ENCODE results near the gene OPN3.

Gene OPN3

DNA sequence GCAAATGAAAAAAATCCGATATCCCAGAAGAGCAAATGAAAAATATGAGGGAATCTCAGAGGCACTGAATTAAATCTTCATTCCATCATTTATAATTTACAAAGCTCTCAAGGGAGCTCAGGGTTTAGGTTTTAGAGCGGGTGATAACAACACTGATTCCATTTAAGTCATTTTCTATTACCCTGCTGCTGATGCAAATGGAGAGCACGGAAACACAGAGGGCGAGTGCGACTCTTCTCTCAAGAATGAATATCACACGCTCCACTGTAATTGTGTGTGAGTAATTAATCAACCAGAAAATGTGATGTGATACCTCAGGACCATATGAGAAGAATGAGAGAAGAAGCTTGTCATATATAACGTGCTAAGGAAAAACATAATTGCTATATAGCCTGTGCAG lies 22.7 kb downstream of the OPN3 start:
- Histone ChIP-seq H3K9me3 (ENCODE audit: control insufficient read depth in 2 of 2, low read length in 2 of 2) (no peaks in the 10 kb centered on the region), H3K36me3 (ENCODE audit: control insufficient read depth in 2 of 2, insufficient read depth in 2 of 2, low read length in 2 of 2) (no peaks in the 10 kb centered on the region), H3K4me1 (ENCODE audit: control insufficient read depth, insufficient read depth, low read length) (no peaks in the 10 kb centered on the region), H3K4me3 (ENCODE audit: low read length in 2 of 2) (no peak overlapping the region), H3K27ac (ENCODE audit: low read length) (no peak overlapping the region), H3K9ac (ENCODE audit: low read length in 2 of 2) (no peak overlapping the region), H3K27me3 (ENCODE audit: control insufficient read depth in 1 of 2, insufficient read depth in 2 of 2, low read length in 2 of 2) (peaks cover 0 to 3% of the 10 kb centered on the region in 2 donors)

GRCh38 chr1:241615043-241615974 lies 24.9 kb downstream of the OPN3 start:
- no peak overlapping the region for H3K27ac ChIP-seq (ENCODE audit: low read length)
- no peak overlapping the region for H3K4me3 ChIP-seq (ENCODE audit: low read length in 2 of 2)
- no peak overlapping the region for H3K9ac ChIP-seq (ENCODE audit: low read length in 2 of 2)
- no peaks in the 10 kb centered on the region for H3K36me3 ChIP-seq (ENCODE audit: control insufficient read depth in 2 of 2, insufficient read depth in 2 of 2, low read length in 2 of 2)
- no peaks in the 10 kb centered on the region for H3K9me3 ChIP-seq (ENCODE audit: control insufficient read depth in 2 of 2, low read length in 2 of 2)
- no peaks in the 10 kb centered on the region for H3K4me1 ChIP-seq (ENCODE audit: control insufficient read depth, insufficient read depth, low read length)
- peaks cover 0 to 3% of the 10 kb centered on the region in 2 donors for H3K27me3 ChIP-seq (ENCODE audit: control insufficient read depth in 1 of 2, insufficient read depth in 2 of 2, low read length in 2 of 2)

DNA sequence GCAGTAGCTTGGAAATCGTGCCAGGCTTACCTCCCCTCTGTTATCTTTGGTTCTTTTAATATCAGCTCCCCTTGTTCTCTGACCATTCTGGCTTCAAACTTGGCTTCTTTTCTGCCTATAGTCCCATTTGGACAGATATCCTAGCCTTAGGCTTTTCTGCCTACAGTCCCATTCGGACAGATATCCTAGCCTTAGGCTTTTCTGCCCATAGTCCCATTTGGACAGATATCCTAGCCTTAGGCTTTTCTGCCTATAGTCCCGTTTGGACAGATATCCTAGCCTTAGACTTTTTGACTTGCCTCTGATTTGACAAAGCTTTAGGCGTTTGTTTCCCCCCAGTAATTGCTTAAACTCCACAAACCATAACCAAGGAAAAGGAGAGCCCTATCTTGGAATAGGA lies 25.6 kb downstream of the OPN3 start:
- Histone ChIP-seq H3K9ac (ENCODE audit: low read length in 2 of 2) (no peak overlapping the region), H3K27ac (ENCODE audit: low read length) (no peak overlapping the region), H3K27me3 (ENCODE audit: control insufficient read depth in 1 of 2, insufficient read depth in 2 of 2, low read length in 2 of 2) (peaks cover 0 to 3% of the 10 kb centered on the region in 2 donors), H3K4me1 (ENCODE audit: control insufficient read depth, insufficient read depth, low read length) (no peaks in the 10 kb centered on the region), H3K36me3 (ENCODE audit: control insufficient read depth in 2 of 2, insufficient read depth in 2 of 2, low read length in 2 of 2) (no peaks in the 10 kb centered on the region), H3K4me3 (ENCODE audit: low read length in 2 of 2) (no peak overlapping the region), H3K9me3 (ENCODE audit: control insufficient read depth in 2 of 2, low read length in 2 of 2) (no peaks in the 10 kb centered on the region)

GRCh38 chr1:241614144-241614543 lies 26.0 kb downstream of the OPN3 start:
- Histone ChIP-seq H3K4me1 (ENCODE audit: control insufficient read depth, insufficient read depth, low read length) (no peaks in the 10 kb centered on the region), H3K9me3 (ENCODE audit: control insufficient read depth in 2 of 2, low read length in 2 of 2) (no peaks in the 10 kb centered on the region), H3K27ac (ENCODE audit: low read length) (no peak overlapping the region), H3K9ac (ENCODE audit: low read length in 2 of 2) (no peak overlapping the region), H3K4me3 (ENCODE audit: low read length in 2 of 2) (no peak overlapping the region), H3K36me3 (ENCODE audit: control insufficient read depth in 2 of 2, insufficient read depth in 2 of 2, low read length in 2 of 2) (no peaks in the 10 kb centered on the region), H3K27me3 (ENCODE audit: control insufficient read depth in 1 of 2, insufficient read depth in 2 of 2, low read length in 2 of 2) (peaks cover 0 to 3% of the 10 kb centered on the region in 2 donors)

DNA sequence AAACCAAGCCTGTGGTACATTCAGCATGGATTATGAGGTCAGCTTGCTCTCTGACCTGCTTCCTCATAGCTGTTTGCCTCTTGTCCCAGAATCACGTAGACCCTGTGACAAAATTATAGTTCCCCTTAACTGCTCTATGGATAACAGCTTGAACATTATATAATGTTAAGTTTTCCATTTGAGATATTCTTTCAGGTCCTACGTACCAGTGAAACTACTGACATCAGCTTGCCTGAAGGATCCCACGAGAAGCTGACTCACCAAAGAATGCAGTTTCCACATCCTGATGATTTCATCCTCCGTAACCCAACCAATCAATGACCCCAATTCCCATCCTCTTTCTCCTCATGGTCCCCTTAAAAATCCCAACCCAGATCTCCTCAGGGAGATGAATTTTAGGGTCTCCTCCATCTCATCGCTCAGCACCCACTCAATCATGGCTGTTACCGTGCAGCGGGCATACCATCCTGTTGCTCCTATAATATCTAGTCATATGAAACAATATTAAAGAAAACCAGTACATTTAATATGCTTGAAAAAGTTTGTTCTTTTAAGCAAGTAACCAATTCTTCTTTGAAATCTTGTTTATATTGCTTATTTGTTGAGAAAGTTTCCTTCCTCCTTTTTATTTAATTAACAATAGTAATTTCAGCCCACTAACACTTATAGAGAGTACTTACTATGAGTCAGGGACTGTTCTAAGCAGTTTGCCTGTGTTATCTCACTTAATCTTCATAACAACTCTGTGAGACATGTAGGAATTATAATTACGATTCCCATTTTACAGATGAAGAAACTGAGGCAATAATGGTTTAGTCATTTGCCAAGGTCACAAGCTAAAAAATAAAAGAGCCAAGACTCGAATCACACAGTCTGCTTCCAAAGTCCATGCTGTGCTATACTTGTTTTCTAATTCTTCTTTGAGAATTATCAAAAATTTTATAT lies 27.4 kb downstream of the OPN3 start:
- Histone ChIP-seq H3K4me1 (ENCODE audit: control insufficient read depth, insufficient read depth, low read length) (no peaks in the 10 kb centered on the region), H3K9ac (ENCODE audit: low read length in 2 of 2) (no peak overlapping the region), H3K36me3 (ENCODE audit: control insufficient read depth in 2 of 2, insufficient read depth in 2 of 2, low read length in 2 of 2) (no peaks in the 10 kb centered on the region), H3K27ac (ENCODE audit: low read length) (no peak overlapping the region), H3K27me3 (ENCODE audit: control insufficient read depth in 1 of 2, insufficient read depth in 2 of 2, low read length in 2 of 2) (peaks cover 0 to 3% of the 10 kb centered on the region in 2 donors), H3K4me3 (ENCODE audit: low read length in 2 of 2) (no peak overlapping the region), H3K9me3 (ENCODE audit: control insufficient read depth in 2 of 2, low read length in 2 of 2) (no peaks in the 10 kb centered on the region)

GRCh38 chr1:241611736-241612135 lies 28.4 kb downstream of the OPN3 start:
- Histone ChIP-seq H3K36me3 (ENCODE audit: control insufficient read depth in 2 of 2, insufficient read depth in 2 of 2, low read length in 2 of 2) (no peaks in the 10 kb centered on the region), H3K27me3 (ENCODE audit: control insufficient read depth in 1 of 2, insufficient read depth in 2 of 2, low read length in 2 of 2) (peaks cover 0 to 3% of the 10 kb centered on the region in 2 donors), H3K27ac (ENCODE audit: low read length) (no peak overlapping the region), H3K9me3 (ENCODE audit: control insufficient read depth in 2 of 2, low read length in 2 of 2) (no peaks in the 10 kb centered on the region), H3K4me1 (ENCODE audit: control insufficient read depth, insufficient read depth, low read length) (no peaks in the 10 kb centered on the region), H3K9ac (ENCODE audit: low read length in 2 of 2) (no peak overlapping the region), H3K4me3 (ENCODE audit: low read length in 2 of 2) (no peak overlapping the region)

- Histone ChIP-seq H3K4me3 (ENCODE audit: low read length in 2 of 2) (no peak overlapping the region), H3K4me1 (ENCODE audit: control insufficient read depth, insufficient read depth, low read length) (no peaks in the 10 kb centered on the region), H3K9ac (ENCODE audit: low read length in 2 of 2) (no peak overlapping the region), H3K36me3 (ENCODE audit: control insufficient read depth in 2 of 2, insufficient read depth in 2 of 2, low read length in 2 of 2) (no peaks in the 10 kb centered on the region), H3K9me3 (ENCODE audit: control insufficient read depth in 2 of 2, low read length in 2 of 2) (no peaks in the 10 kb centered on the region), H3K27ac (ENCODE audit: low read length) (no peak overlapping the region), H3K27me3 (ENCODE audit: control insufficient read depth in 1 of 2, insufficient read depth in 2 of 2, low read length in 2 of 2) (peaks cover 0 to 3% of the 10 kb centered on the region in 2 donors)
These were observed 29.1 kb downstream of the OPN3 start for GRCh38 chr1:241611063-241611462.

DNA sequence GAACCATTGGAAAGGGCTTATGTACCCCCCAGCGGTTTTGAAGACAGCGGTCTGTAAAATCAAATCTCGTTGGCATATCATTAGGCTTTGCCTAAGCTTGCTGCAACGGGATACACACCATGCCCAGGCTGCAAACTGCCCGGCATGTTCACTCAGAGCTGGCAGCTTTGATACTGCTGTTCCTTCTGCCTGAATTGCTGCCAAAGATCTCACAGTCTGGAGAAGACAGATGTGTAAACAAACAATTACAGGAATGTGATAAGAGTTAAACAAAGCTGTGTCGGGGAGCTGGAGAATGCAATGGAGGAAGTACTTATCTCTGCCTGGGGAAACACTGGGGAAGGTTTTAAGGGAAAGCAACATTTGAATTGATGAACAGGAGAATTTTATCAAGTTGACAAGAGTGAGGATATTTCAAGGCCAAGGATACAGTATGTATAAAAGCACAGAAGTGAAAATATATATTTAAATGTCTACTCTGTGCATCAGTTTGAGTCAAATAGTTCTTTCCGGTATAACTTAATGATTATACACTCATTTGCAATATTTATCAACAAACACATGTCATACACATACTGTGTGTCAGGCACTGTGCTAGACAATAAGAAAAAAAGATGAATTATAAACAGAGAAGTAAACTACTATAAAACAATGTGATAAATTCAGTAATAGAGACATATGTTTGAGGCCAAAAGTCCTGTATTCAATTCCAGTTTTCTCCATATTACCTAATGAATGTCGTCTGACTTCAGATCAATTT lies 29.9 kb downstream of the OPN3 start:
- Histone ChIP-seq H3K4me1 (ENCODE audit: control insufficient read depth, insufficient read depth, low read length) (no peaks in the 10 kb centered on the region), H3K36me3 (ENCODE audit: control insufficient read depth in 2 of 2, insufficient read depth in 2 of 2, low read length in 2 of 2) (no peaks in the 10 kb centered on the region), H3K9ac (ENCODE audit: low read length in 2 of 2) (no peak overlapping the region), H3K9me3 (ENCODE audit: control insufficient read depth in 2 of 2, low read length in 2 of 2) (no peaks in the 10 kb centered on the region), H3K27ac (ENCODE audit: low read length) (no peak overlapping the region), H3K27me3 (ENCODE audit: control insufficient read depth in 1 of 2, insufficient read depth in 2 of 2, low read length in 2 of 2) (no peaks in the 10 kb centered on the region), H3K4me3 (ENCODE audit: low read length in 2 of 2) (no peak overlapping the region)

- no peak overlapping the region for H3K4me3 ChIP-seq (ENCODE audit: low read length in 2 of 2)
- no peaks in the 10 kb centered on the region for H3K27me3 ChIP-seq (ENCODE audit: control insufficient read depth in 1 of 2, insufficient read depth in 2 of 2, low read length in 2 of 2)
- H3K9ac ChIP-seq (ENCODE audit: low read length in 2 of 2): no peak overlapping the region
- H3K36me3 ChIP-seq (ENCODE audit: control insufficient read depth in 2 of 2, insufficient read depth in 2 of 2, low read length in 2 of 2): no peaks in the 10 kb centered on the region
- H3K4me1 ChIP-seq (ENCODE audit: control insufficient read depth, insufficient read depth, low read length): no peaks in the 10 kb centered on the region
- H3K9me3 ChIP-seq (ENCODE audit: control insufficient read depth in 2 of 2, low read length in 2 of 2): no peaks in the 10 kb centered on the region
- H3K27ac ChIP-seq (ENCODE audit: low read length): no peak overlapping the region
These were observed 31.7 kb downstream of the OPN3 start for GRCh38 chr1:241608379-241609033.

DNA sequence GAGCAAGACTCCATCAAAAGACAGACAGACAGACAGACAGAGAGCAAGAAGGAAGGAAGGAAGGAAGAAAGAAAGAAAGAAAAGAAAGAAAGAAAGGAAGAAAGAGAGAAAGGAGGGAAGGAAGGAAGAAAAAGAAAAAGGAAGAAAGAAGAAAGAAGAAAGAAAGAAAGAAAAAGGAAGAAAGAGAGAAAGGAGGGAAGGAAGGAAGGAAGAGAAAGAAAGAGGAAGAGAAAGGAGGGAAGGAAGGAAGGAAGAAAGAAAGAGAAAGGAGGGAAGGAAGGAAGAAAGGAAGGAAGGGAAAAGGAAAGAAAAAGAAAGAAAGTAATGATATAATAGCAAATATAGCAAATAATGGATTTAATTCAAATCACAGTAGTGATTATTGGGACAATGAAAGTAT lies 32.7 kb downstream of the OPN3 start:
- H3K27me3 ChIP-seq (ENCODE audit: control insufficient read depth in 1 of 2, insufficient read depth in 2 of 2, low read length in 2 of 2): no peaks in the 10 kb centered on the region
- no peaks in the 10 kb centered on the region for H3K4me1 ChIP-seq (ENCODE audit: control insufficient read depth, insufficient read depth, low read length)
- H3K27ac ChIP-seq (ENCODE audit: low read length): no peak overlapping the region
- no peak overlapping the region for H3K4me3 ChIP-seq (ENCODE audit: low read length in 2 of 2)
- H3K36me3 ChIP-seq (ENCODE audit: control insufficient read depth in 2 of 2, insufficient read depth in 2 of 2, low read length in 2 of 2): no peaks in the 10 kb centered on the region
- H3K9ac ChIP-seq (ENCODE audit: low read length in 2 of 2): no peak overlapping the region
- no peaks in the 10 kb centered on the region for H3K9me3 ChIP-seq (ENCODE audit: control insufficient read depth in 2 of 2, low read length in 2 of 2)

All from stomach smooth muscle (tissue), 2 donors.